Measurements from ENCODE around the gene RAB3GAP2.

The RAB3GAP2 gene

DNA sequence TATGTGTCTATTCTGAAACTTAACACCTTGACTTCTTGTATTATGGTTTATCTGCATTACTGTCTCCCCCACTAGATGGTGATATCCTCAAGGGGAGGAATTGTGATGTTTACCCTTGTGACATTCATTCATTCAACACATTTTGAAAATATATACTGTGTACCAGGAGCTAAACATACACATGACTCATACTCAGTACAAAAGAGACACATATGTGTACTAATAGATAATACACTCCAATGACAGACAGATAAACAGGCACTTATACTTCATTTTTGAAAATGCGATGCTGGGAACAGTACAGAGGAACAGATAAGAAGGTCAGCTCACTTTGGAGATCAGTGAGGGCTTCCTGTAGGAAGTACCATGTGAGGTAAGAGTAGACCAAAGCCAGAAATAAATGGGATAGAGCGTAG, 8.9 kb upstream of the RAB3GAP2 start:
- Mint-ChIP-seq H3K27me3 (ENCODE audit: low read depth, poor library complexity) (peaks cover 4% of the 10 kb centered on the region), H3K36me3 (ENCODE audit: low read depth) (no peaks in the 10 kb centered on the region), H3K9me3 (no peaks in the 10 kb centered on the region), H3K4me1 (no peaks in the 10 kb centered on the region), H3K4me3 (no peak overlapping the region), H3K27ac (no peak overlapping the region)
- no peak for DNase-seq
- TF ChIP-seq, protein P1, sequence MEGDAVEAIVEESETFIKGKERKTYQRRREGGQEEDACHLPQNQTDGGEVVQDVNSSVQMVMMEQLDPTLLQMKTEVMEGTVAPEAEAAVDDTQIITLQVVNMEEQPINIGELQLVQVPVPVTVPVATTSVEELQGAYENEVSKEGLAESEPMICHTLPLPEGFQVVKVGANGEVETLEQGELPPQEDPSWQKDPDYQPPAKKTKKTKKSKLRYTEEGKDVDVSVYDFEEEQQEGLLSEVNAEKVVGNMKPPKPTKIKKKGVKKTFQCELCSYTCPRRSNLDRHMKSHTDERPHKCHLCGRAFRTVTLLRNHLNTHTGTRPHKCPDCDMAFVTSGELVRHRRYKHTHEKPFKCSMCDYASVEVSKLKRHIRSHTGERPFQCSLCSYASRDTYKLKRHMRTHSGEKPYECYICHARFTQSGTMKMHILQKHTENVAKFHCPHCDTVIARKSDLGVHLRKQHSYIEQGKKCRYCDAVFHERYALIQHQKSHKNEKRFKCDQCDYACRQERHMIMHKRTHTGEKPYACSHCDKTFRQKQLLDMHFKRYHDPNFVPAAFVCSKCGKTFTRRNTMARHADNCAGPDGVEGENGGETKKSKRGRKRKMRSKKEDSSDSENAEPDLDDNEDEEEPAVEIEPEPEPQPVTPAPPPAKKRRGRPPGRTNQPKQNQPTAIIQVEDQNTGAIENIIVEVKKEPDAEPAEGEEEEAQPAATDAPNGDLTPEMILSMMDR (IDR thresholded peaks at IDR 0.05) = peak; percentile 22

DNA sequence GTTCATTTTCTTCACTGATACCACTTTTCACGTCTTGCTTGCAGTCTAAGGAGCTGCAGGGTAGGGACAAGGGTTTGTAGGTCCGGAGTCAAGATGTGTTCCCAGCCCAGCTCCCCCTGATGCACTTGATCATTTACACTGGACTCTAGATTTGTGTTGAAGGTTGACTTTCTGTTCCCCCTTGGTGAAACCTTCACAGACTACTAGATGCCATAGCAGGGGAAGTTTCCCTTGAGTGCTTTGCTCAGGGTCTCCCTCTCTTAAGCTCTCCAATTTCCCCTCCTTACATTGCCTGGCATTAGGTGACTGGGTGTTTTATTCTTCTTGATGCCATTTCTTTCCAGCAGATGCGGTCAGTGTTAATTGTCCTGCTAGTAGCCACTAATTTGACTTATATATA, 8.0 kb upstream of the RAB3GAP2 start:
- TF ChIP-seq, protein P1 (IDR thresholded peaks at IDR 0.05) = no peak
- Mint-ChIP-seq H3K36me3 (ENCODE audit: low read depth) (no peaks in the 10 kb centered on the region), H3K4me3 (no peak overlapping the region), H3K4me1 (no peaks in the 10 kb centered on the region), H3K27ac (no peak overlapping the region), H3K27me3 (ENCODE audit: low read depth, poor library complexity) (peaks cover 4% of the 10 kb centered on the region), H3K9me3 (no peaks in the 10 kb centered on the region)
- no peak for DNase-seq

DNA sequence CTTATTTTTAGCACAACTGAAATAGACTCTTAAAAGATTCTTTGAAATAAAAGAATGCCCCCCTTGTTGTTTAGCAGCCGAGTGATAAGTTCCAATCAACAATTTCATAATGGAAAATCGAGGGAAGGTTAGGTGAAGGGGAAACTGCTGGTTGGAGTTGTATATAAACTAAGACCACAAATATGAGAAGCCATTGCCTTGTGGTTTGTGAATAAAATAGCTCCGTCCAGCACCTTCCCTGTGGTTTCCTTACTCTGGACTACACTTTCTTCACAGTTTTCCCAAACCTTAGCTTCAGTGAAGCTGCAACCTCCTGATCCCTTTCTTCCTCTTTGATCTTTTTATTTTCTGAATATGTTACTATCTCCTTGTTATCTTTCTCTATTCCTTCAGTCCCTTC, 6.7 kb upstream of the RAB3GAP2 start:
- DNase-seq = no peak
- Mint-ChIP-seq H3K9me3 (no peaks in the 10 kb centered on the region), H3K36me3 (ENCODE audit: low read depth) (no peaks in the 10 kb centered on the region), H3K27me3 (ENCODE audit: low read depth, poor library complexity) (peaks cover 13% of the 10 kb centered on the region), H3K4me1 (no peaks in the 10 kb centered on the region), H3K27ac (no peak overlapping the region), H3K4me3 (no peak overlapping the region)
- TF ChIP-seq, protein P1 (IDR thresholded peaks at IDR 0.05) = no peak

DNA sequence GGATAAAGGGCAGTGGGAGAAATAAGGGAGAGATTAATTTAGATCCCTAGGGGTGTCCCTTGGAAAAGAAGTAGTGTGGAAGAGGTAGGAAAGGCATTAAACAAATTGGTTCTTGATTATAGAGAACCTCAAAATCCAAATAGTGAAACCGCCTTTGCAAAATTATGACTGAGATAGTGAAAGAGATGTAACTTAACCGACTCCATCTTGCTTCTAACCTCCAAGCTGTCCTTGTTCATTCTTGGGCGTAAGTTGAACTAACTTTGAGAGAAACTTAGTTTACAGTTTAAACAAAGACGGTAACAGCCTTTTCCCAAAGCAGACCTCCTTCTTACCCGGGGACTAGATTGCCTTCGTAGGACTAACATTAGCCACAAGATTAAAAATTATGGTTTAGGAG, 3.2 kb upstream of the RAB3GAP2 start:
- H3K9me3 Mint-ChIP-seq = no peaks in the 10 kb centered on the region
- H3K36me3 Mint-ChIP-seq (ENCODE audit: low read depth) = no peaks in the 10 kb centered on the region

DNA sequence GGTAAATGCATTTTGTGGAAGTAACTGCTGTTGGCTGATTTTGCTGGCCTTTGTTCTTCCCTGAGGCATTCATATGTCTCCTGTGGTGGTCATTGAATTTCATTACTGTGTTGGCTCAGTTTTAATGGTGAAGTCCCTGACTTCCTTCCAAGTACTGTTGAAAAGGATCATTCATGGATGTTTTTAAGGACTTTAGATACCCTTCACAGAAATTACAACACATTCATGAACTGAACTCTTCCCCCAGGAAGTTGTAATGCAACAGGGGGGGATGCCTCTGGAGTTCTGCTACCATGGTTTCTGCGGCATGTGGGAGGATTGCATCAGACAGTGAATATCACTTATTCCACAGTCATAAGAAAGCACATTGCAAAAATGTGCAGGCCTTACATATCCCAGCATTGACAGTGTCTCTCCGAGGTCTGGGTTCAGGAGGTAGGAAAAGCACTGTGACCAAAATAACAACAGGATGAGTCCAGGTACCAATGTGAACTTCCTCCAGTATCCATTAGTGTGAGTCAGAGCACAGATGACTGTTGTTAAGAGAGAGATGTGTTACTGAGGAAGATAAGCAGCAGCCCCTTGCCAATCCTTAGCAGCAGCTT, 2.1 kb upstream of the RAB3GAP2 start:
- Mint-ChIP-seq H3K27me3 (ENCODE audit: low read depth, poor library complexity) (peaks cover 13% of the 10 kb centered on the region), H3K4me1 (peaks cover 5% of the 10 kb centered on the region), H3K36me3 (ENCODE audit: low read depth) (no peaks in the 10 kb centered on the region), H3K4me3 (no peak overlapping the region), H3K27ac (no peak overlapping the region), H3K9me3 (no peaks in the 10 kb centered on the region)
- DNase-seq = no peak
- TF ChIP-seq, protein P1 (IDR thresholded peaks at IDR 0.05) = no peak

More for the DNA sequence above, 3.2 kb upstream of the RAB3GAP2 start:
- peaks cover 5% of the 10 kb centered on the region for H3K4me1 Mint-ChIP-seq
- no peak for DNase-seq
- H3K27ac Mint-ChIP-seq = no peak overlapping the region
- H3K4me3 Mint-ChIP-seq = no peak overlapping the region
- TF ChIP-seq, protein P1 (IDR thresholded peaks at IDR 0.05) = no peak
- H3K27me3 Mint-ChIP-seq (ENCODE audit: low read depth, poor library complexity) = peaks cover 13% of the 10 kb centered on the region

DNA sequence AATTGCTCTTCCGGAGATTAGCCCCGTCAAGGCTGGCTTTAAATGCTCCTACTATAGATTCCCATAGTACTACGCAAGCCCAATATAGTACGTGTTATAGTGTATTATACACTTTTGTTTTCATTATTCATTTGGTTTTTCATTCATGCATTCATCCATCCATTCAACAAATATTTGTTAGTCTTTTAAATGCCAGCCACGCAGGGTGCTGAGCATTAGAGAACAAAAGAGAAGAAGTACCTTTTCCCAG, 513 bp upstream of the RAB3GAP2 start:
- H3K27me3 Mint-ChIP-seq (ENCODE audit: low read depth, poor library complexity) = peaks cover 9% of the 10 kb centered on the region
- no peak for DNase-seq
- H3K9me3 Mint-ChIP-seq = peaks cover 9% of the 10 kb centered on the region
- TF ChIP-seq, protein P1 (IDR thresholded peaks at IDR 0.05) = no peak
- no peak overlapping the region for H3K27ac Mint-ChIP-seq
- H3K4me1 Mint-ChIP-seq = peaks cover 10% of the 10 kb centered on the region
- no peaks in the 10 kb centered on the region for H3K36me3 Mint-ChIP-seq (ENCODE audit: low read depth)
- H3K4me3 Mint-ChIP-seq = no peak overlapping the region

All from nephron progenitor cell (in vitro differentiated cells).